ENCODE data around the gene NOCT.

NOCT gene

DNA sequence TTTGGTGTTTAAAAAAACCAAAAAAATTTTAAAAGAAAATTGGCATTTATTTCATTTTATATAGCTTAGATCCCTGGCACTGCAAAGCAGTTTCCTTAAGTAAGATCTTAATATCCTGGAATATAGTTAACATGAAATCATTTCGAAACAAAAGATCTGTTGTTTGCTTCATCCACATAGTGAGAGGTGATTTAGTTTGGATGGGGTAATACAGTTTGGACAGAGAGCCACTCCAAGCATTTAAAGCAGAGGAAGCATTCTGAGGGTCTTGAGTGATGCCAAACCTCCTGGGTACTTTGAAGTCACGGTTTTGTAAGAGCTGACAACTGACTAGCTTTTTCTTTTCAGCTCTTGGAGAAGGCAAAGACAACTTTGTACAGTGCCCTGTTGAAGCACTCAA is 28.7 kb downstream of the NOCT start:
- Histone ChIP-seq H3K36me3 (ENCODE audit: insufficient read depth, low read length) (peaks cover 67% of the 10 kb centered on the region), H3K9ac (ENCODE audit: low read depth, low read length) (no peak overlapping the region), H3K27ac (ENCODE audit: low read length) (no peak overlapping the region), H4K20me1 (ENCODE audit: insufficient read depth, low read length) (peaks cover 34% of the 10 kb centered on the region; the same call in 1 of the 2 replicates), H3K9me3 (ENCODE audit: insufficient read depth, low read length, severe bottlenecking) (no peaks in the 10 kb centered on the region), H3K79me2 (ENCODE audit: insufficient read depth, low read length) (peaks cover 63% of the 10 kb centered on the region), H3K4me3 (ENCODE audit: low read depth in 1 of 2, low read length in 2 of 2) (no peak overlapping the region), H3K4me1 (ENCODE audit: insufficient read depth, low read length) (no peaks in the 10 kb centered on the region), H3K4me2 (ENCODE audit: insufficient read depth, low read length) (no peak overlapping the region), H3K27me3 (ENCODE audit: insufficient read depth, low read length, poor library complexity) (no peaks in the 10 kb centered on the region), H2AFZ (ENCODE audit: low read depth, low read length) (no peak overlapping the region)
- DNase-seq (no peak), ATAC-seq (ENCODE audit: insufficient read depth, low read depth) (no peak)
- TF ChIP-seq EZH2 (IDR thresholded peaks at IDR 0.05; ENCODE audit: borderline replicate concordance, low read depth, low read length, severe bottlenecking) = no peak
- TF ChIP-seq, protein P1, sequence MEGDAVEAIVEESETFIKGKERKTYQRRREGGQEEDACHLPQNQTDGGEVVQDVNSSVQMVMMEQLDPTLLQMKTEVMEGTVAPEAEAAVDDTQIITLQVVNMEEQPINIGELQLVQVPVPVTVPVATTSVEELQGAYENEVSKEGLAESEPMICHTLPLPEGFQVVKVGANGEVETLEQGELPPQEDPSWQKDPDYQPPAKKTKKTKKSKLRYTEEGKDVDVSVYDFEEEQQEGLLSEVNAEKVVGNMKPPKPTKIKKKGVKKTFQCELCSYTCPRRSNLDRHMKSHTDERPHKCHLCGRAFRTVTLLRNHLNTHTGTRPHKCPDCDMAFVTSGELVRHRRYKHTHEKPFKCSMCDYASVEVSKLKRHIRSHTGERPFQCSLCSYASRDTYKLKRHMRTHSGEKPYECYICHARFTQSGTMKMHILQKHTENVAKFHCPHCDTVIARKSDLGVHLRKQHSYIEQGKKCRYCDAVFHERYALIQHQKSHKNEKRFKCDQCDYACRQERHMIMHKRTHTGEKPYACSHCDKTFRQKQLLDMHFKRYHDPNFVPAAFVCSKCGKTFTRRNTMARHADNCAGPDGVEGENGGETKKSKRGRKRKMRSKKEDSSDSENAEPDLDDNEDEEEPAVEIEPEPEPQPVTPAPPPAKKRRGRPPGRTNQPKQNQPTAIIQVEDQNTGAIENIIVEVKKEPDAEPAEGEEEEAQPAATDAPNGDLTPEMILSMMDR (IDR thresholded peaks at IDR 0.05; ENCODE audit: borderline replicate concordance, extremely low read depth, low read length, poor library complexity, severe bottlenecking) = no peak

- Histone ChIP-seq H3K36me3 (ENCODE audit: insufficient read depth, low read length) (peaks cover 78% of the 10 kb centered on the region), H2AFZ (ENCODE audit: low read depth, low read length) (no peak overlapping the region)
Measured at GRCh38 chr4:139048026-139048425, 32.4 kb downstream of the NOCT start.

GRCh38 chr4:139050446-139050845 is 34.9 kb downstream of the NOCT start:
- no peaks in the 10 kb centered on the region for H3K9me3 ChIP-seq (ENCODE audit: insufficient read depth, low read length, severe bottlenecking)
- no peak overlapping the region for H3K4me3 ChIP-seq (ENCODE audit: low read depth in 1 of 2, low read length in 2 of 2)
- H3K36me3 ChIP-seq (ENCODE audit: insufficient read depth, low read length) = peaks cover 83% of the 10 kb centered on the region
- peaks cover 16% of the 10 kb centered on the region; the same call in 1 of the 2 replicates for H4K20me1 ChIP-seq (ENCODE audit: insufficient read depth, low read length)
- H3K79me2 ChIP-seq (ENCODE audit: insufficient read depth, low read length) = peaks cover 65% of the 10 kb centered on the region
- H3K4me2 ChIP-seq (ENCODE audit: insufficient read depth, low read length) = no peak overlapping the region
- H3K27ac ChIP-seq (ENCODE audit: low read length) = no peak overlapping the region
- H3K4me1 ChIP-seq (ENCODE audit: insufficient read depth, low read length) = no peaks in the 10 kb centered on the region
- no peak overlapping the region for H2AFZ ChIP-seq (ENCODE audit: low read depth, low read length)
- no peaks in the 10 kb centered on the region for H3K27me3 ChIP-seq (ENCODE audit: insufficient read depth, low read length, poor library complexity)
- no peak for TF ChIP-seq EZH2 (IDR thresholded peaks at IDR 0.05; ENCODE audit: borderline replicate concordance, low read depth, low read length, severe bottlenecking)
- TF ChIP-seq, protein P1 (IDR thresholded peaks at IDR 0.05; ENCODE audit: borderline replicate concordance, extremely low read depth, low read length, poor library complexity, severe bottlenecking) = no peak
- ATAC-seq (ENCODE audit: insufficient read depth, low read depth) (no peak), DNase-seq (no peak)
- H3K9ac ChIP-seq (ENCODE audit: low read depth, low read length) = no peak overlapping the region

More at GRCh38 chr4:139048026-139048425, 32.4 kb downstream of the NOCT start:
- Histone ChIP-seq H3K4me3 (ENCODE audit: low read depth in 1 of 2, low read length in 2 of 2) (no peak overlapping the region), H4K20me1 (ENCODE audit: insufficient read depth, low read length) (peaks cover 16% of the 10 kb centered on the region; the same call in 1 of the 2 replicates), H3K27me3 (ENCODE audit: insufficient read depth, low read length, poor library complexity) (no peaks in the 10 kb centered on the region), H3K4me1 (ENCODE audit: insufficient read depth, low read length) (no peaks in the 10 kb centered on the region), H3K9me3 (ENCODE audit: insufficient read depth, low read length, severe bottlenecking) (no peaks in the 10 kb centered on the region), H3K9ac (ENCODE audit: low read depth, low read length) (no peak overlapping the region), H3K79me2 (ENCODE audit: insufficient read depth, low read length) (peaks cover 63% of the 10 kb centered on the region), H3K27ac (ENCODE audit: low read length) (no peak overlapping the region), H3K4me2 (ENCODE audit: insufficient read depth, low read length) (no peak overlapping the region)
- TF ChIP-seq, protein P1 (IDR thresholded peaks at IDR 0.05; ENCODE audit: borderline replicate concordance, extremely low read depth, low read length, poor library complexity, severe bottlenecking) = no peak
- TF ChIP-seq EZH2 (IDR thresholded peaks at IDR 0.05; ENCODE audit: borderline replicate concordance, low read depth, low read length, severe bottlenecking) = no peak
- ATAC-seq (ENCODE audit: insufficient read depth, low read depth) (no peak), DNase-seq (no peak)

GRCh38 chr4:139053909-139054308 is 38.3 kb downstream of the NOCT start:
- H3K79me2 ChIP-seq (ENCODE audit: insufficient read depth, low read length) = peaks cover 69% of the 10 kb centered on the region
- no peaks in the 10 kb centered on the region for H3K9me3 ChIP-seq (ENCODE audit: insufficient read depth, low read length, severe bottlenecking)
- no peak overlapping the region for H3K9ac ChIP-seq (ENCODE audit: low read depth, low read length)
- no peak overlapping the region for H2AFZ ChIP-seq (ENCODE audit: low read depth, low read length)
- no peak overlapping the region for H3K4me2 ChIP-seq (ENCODE audit: insufficient read depth, low read length)
- no peak for TF ChIP-seq EZH2 (IDR thresholded peaks at IDR 0.05; ENCODE audit: borderline replicate concordance, low read depth, low read length, severe bottlenecking)
- TF ChIP-seq, protein P1 (IDR thresholded peaks at IDR 0.05; ENCODE audit: borderline replicate concordance, extremely low read depth, low read length, poor library complexity, severe bottlenecking) = no peak
- peaks cover 24% of the 10 kb centered on the region; the same call in 1 of the 2 replicates for H4K20me1 ChIP-seq (ENCODE audit: insufficient read depth, low read length)
- no peaks in the 10 kb centered on the region for H3K4me1 ChIP-seq (ENCODE audit: insufficient read depth, low read length)
- H3K27ac ChIP-seq (ENCODE audit: low read length) = no peak overlapping the region
- H3K36me3 ChIP-seq (ENCODE audit: insufficient read depth, low read length) = peaks cover 88% of the 10 kb centered on the region
- no peaks in the 10 kb centered on the region for H3K27me3 ChIP-seq (ENCODE audit: insufficient read depth, low read length, poor library complexity)
- ATAC-seq (ENCODE audit: insufficient read depth, low read depth) (no peak), DNase-seq (no peak)
- no peak overlapping the region for H3K4me3 ChIP-seq (ENCODE audit: low read depth in 1 of 2, low read length in 2 of 2)

Data from DND-41 (cell line).